ENCODE measurements around the gene FADS2. TPM values are rescaled to one million over a fixed set of nuclear protein-coding genes. Genes with fewer than 3 reads are reported as not detected.
A peak's percentile ranks its signal among the peaks of the same experiment; 100 is the strongest.

The FADS2 gene
- total RNA-seq, 1 donor from 2014 or later, result 10.9 TPM

DNA sequence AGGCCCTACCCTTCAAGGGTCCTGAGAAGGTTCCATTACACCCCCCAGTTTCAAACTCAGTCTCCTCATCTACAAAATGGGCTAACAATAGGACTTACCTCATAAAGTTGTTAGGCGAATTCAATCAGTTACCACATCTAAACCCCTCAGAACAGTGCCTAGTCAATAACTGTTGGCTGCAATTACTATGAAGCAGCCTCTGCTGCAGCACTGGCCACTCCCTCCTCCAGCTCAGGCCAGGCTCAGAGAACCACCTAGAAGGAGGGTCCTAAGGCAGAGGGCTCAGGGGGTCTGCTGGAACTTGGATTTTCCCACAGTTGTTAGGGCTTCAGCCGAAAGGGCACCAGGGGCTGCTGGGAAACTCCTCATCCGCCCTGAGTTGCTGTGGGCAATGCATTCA, 58.5 kb downstream of the FADS2 start:
- no peak overlapping the region for H3K27ac Mint-ChIP-seq
- H3K36me3 Mint-ChIP-seq (ENCODE audit: low read depth), result peaks cover 14% of the 10 kb centered on the region
- H3K4me3 Mint-ChIP-seq, result no peak overlapping the region
- POLR2A ChIA-PET, result interaction anchor here (0.5 kb wide), 1 partner anchor 43 kb away, joined by 4 read pairs; no protein-coding TSS in a partner anchor
- no peaks in the 10 kb centered on the region for H3K9me3 Mint-ChIP-seq
- DNase-seq, result no peak
- H3K27me3 Mint-ChIP-seq, result no peaks in the 10 kb centered on the region
- intact Hi-C loops (cut with micrococcal nuclease), result no loop called here
- no peak for TF ChIP-seq CTCF (IDR thresholded peaks at IDR 0.05)
- peaks cover 48% of the 10 kb centered on the region for H3K4me1 Mint-ChIP-seq
- no peak for ATAC-seq (ENCODE audit: low read depth)
- CTCF ChIA-PET, result interaction anchor here (0.5 to 1.4 kb wide), 2 partner anchors 12 to 220 kb away, joined by 3 read pairs; no protein-coding TSS in a partner anchor

DNA sequence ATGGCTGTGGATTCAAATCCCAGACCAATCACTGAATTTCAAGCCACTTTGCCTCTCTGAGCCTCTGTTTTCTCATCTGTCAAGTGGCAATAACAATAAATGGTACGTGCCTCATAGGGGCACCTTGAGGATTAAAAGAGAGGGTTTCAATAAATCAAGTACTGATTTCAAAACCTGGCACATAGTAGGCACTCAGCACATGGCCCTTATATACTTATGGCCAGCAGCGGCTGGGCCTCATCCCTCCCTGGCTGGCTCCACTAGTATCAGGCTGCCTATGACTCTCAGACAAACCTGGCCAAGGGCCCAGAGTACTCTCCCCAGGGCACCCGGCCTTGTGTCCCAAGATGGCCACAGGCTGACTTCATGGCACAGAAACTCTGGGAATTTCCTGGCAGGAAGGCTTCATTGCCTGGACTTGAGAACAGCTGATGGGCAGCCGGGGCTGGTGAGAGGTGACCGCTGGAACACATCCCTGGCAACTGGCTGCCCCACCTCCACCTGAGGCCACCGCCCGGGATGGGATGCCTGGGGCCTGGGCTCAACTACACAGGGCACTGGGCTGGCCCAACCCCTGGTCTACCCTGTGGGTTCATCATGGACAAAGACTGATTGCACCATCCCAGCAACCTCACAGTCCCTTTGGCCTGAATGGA, 59.9 kb downstream of the FADS2 start:
- Mint-ChIP-seq H3K27ac (no peak overlapping the region), H3K36me3 (ENCODE audit: low read depth) (peaks cover 14% of the 10 kb centered on the region), H3K27me3 (no peaks in the 10 kb centered on the region), H3K4me1 (peaks cover 52% of the 10 kb centered on the region), H3K9me3 (no peaks in the 10 kb centered on the region), H3K4me3 (no peak overlapping the region)
- ATAC-seq (ENCODE audit: low read depth) (no peak), DNase-seq (no peak)
- POLR2A ChIA-PET, result no interaction called here
- TF ChIP-seq CTCF (IDR thresholded peaks at IDR 0.05), result no peak
- intact Hi-C loops (cut with micrococcal nuclease), result no loop called here
- CTCF ChIA-PET, result no interaction called here

GRCh38 chr11:61888590-61888989, 60.5 kb downstream of the FADS2 start:
- POLR2A ChIA-PET, result no interaction called here

GRCh38 chr11:61889831-61890230, 61.7 kb downstream of the FADS2 start:
- no peak for ATAC-seq (ENCODE audit: low read depth)
- no peak for DNase-seq
- Mint-ChIP-seq H3K36me3 (ENCODE audit: low read depth) (peaks cover 9% of the 10 kb centered on the region), H3K4me1 (peaks cover 43% of the 10 kb centered on the region), H3K27me3 (no peaks in the 10 kb centered on the region), H3K4me3 (peak overlapping the region; percentile 88), H3K9me3 (no peaks in the 10 kb centered on the region), H3K27ac (no peak overlapping the region)
- intact Hi-C loops (cut with micrococcal nuclease), result loop anchor here (5.0 kb wide), 2 partner anchors 73 to 232 kb away; partner anchors contain the start of genes FADS1 and INCENP
- TF ChIP-seq CTCF (IDR thresholded peaks at IDR 0.05), result no peak
- CTCF ChIA-PET, result interaction anchor here (1.0 to 16.5 kb wide), 6 partner anchors 8 to 190 kb away, joined by 3 to 298 read pairs (median 6); partner anchors contain the start of gene FTH1
- POLR2A ChIA-PET, result interaction anchor here (0.6 to 3.9 kb wide), 8 partner anchors 10 to 1430 kb away, joined by 3 to 63 read pairs (median 4); partner anchors contain the start of genes FADS1, FADS2 and FTH1

More at GRCh38 chr11:61888590-61888989, 60.5 kb downstream of the FADS2 start:
- TF ChIP-seq CTCF (IDR thresholded peaks at IDR 0.05), result no peak
- H3K27ac Mint-ChIP-seq, result no peak overlapping the region
- intact Hi-C loops (cut with micrococcal nuclease), result no loop called here
- H3K4me3 Mint-ChIP-seq, result no peak overlapping the region
- peaks cover 9% of the 10 kb centered on the region for H3K36me3 Mint-ChIP-seq (ENCODE audit: low read depth)
- H3K9me3 Mint-ChIP-seq, result no peaks in the 10 kb centered on the region
- no peak for ATAC-seq (ENCODE audit: low read depth)
- no peaks in the 10 kb centered on the region for H3K27me3 Mint-ChIP-seq
- DNase-seq, result no peak
- CTCF ChIA-PET, result interaction anchor here (0.8 to 1.4 kb wide), 2 partner anchors 10 to 79 kb away, joined by 3 read pairs; partner anchors contain the start of gene FTH1
- peaks cover 46% of the 10 kb centered on the region for H3K4me1 Mint-ChIP-seq
